HepG2 (cell line): ENCODE measurements around the gene CSNK2A1. TPM values are rescaled to one million over a fixed set of nuclear protein-coding genes. Genes with fewer than 3 reads are reported as not detected.

ENCODE experiments used
- AGO2 ChIP-seq: fragments of 200-400 bp; formaldehyde crosslinking; optimal IDR thresholded peaks from 2 replicates; pipeline ENCODE3; 2017; ENCODE audit warnings: mild to moderate bottlenecking, low read depth, low read length, moderate library complexity
- CTCF ChIP-seq: sonication (generic); formaldehyde crosslinking; IDR thresholded peaks from 2 replicates; pipeline ENCODE4 v1.5.0; 2020; ENCODE audit warnings: mild to moderate bottlenecking, missing genetic modification reagents, moderate library complexity
- DNMT3B ChIP-seq: conservative IDR thresholded peaks from 2 replicates; pipeline ENCODE4 v1.6.1; 2016; ENCODE audit warnings: missing biosample characterization, control low read depth
- ELK4 ChIP-seq: sonication (generic); formaldehyde crosslinking; IDR thresholded peaks from 2 replicates; pipeline ENCODE4 v1.9.0; 2021; ENCODE audit warnings: missing genetic modification reagents, borderline replicate concordance
- GPN1 ChIP-seq: sonication (generic); formaldehyde crosslinking; IDR thresholded peaks from 2 replicates; pipeline ENCODE4 v1.5.1; 2020; ENCODE audit warnings: missing genetic modification reagents, borderline replicate concordance
- GTF3A ChIP-seq: sonication (generic); formaldehyde crosslinking; conservative IDR thresholded peaks from 2 replicates; pipeline ENCODE4 v1.4.0; 2020; ENCODE audit warnings: mild to moderate bottlenecking, missing genetic modification reagents
- HNRNPK ChIP-seq: fragments of 200-400 bp; formaldehyde crosslinking; IDR thresholded peaks from 2 replicates; pipeline ENCODE4 v1.6.1; 2018; ENCODE audit warnings: low read length, low read depth, moderate library complexity, mild to moderate bottlenecking; ENCODE audit not compliant: poor library complexity, severe bottlenecking
- LCORL ChIP-seq, 2 experiments: fragments of 450-650 bp in 1 of 2; sonication (generic) in 1 of 2; formaldehyde crosslinking in 1 of 2; IDR thresholded peaks; 2 replicates each; pipeline versions ENCODE4 v1.5.0 to v1.6.1; 2017 to 2020; ENCODE audit warnings: antibody characterized with exemption in 1 of 2, missing genetic modification reagents in 1 of 2
- MEIS2 ChIP-seq: sonication (generic); formaldehyde crosslinking; IDR thresholded peaks from 2 replicates; pipeline ENCODE4 v1.9.0; 2021; ENCODE audit warnings: mild to moderate bottlenecking, missing genetic modification reagents
- MYC ChIP-seq: sonication (generic); formaldehyde crosslinking; IDR thresholded peaks from 2 replicates; pipeline ENCODE4 v1.9.0; 2021; ENCODE audit warnings: missing genetic modification reagents, borderline replicate concordance
- NFE2 ChIP-seq: sonication (generic); formaldehyde crosslinking; IDR thresholded peaks from 2 replicates; pipeline ENCODE4 v1.4.0; 2020; ENCODE audit warnings: missing genetic modification reagents
- NFE2L2 ChIP-seq: fragments of 150-350 bp; IDR thresholded peaks from 2 replicates; pipeline ENCODE4 v1.6.1; 2014; ENCODE audit warnings: low read length
- PCBP1 ChIP-seq: fragments of 200-400 bp; formaldehyde crosslinking; IDR thresholded peaks from 2 replicates; pipeline ENCODE4 v1.6.1; 2017; ENCODE audit warnings: mild to moderate bottlenecking, low read depth, low read length, borderline replicate concordance
- POLR2G ChIP-seq: fragments of 200-400 bp; formaldehyde crosslinking; IDR thresholded peaks from 2 replicates; pipeline ENCODE4 v1.6.1; 2018; ENCODE audit warnings: mild to moderate bottlenecking, low read depth, low read length, moderate library complexity
- U2AF1 ChIP-seq: fragments of 200-400 bp; formaldehyde crosslinking; optimal IDR thresholded peaks from 2 replicates; pipeline ENCODE3; 2017; ENCODE audit warnings: mild to moderate bottlenecking, low read depth, low read length
- ZBTB43 ChIP-seq: sonication (generic); formaldehyde crosslinking; conservative IDR thresholded peaks from 2 replicates; pipeline ENCODE4 v1.4.0; 2020; ENCODE audit warnings: missing genetic modification reagents
- ZFP36L2 ChIP-seq: sonication (generic); formaldehyde crosslinking; IDR thresholded peaks from 2 replicates; pipeline ENCODE4 v1.4.0; 2020; ENCODE audit warnings: missing genetic modification reagents
- ZFX ChIP-seq: sonication (generic); formaldehyde crosslinking; IDR thresholded peaks from 2 replicates; pipeline ENCODE4 v1.4.0; 2020; ENCODE audit warnings: mild to moderate bottlenecking, low read depth, missing genetic modification reagents, moderate library complexity
- ZNF343 ChIP-seq: sonication (generic); formaldehyde crosslinking; IDR thresholded peaks from 2 replicates; pipeline ENCODE4 v1.4.0; 2020; ENCODE audit warnings: mild to moderate bottlenecking, missing genetic modification reagents
- ZNF362 ChIP-seq: sonication (generic); formaldehyde crosslinking; IDR thresholded peaks from 2 replicates; pipeline ENCODE4 v1.4.0; 2020; ENCODE audit warnings: missing genetic modification reagents, mild to moderate bottlenecking, borderline replicate concordance
- ZNF367 ChIP-seq: sonication (generic); formaldehyde crosslinking; IDR thresholded peaks from 2 replicates; pipeline ENCODE4 v1.4.0; 2020; ENCODE audit warnings: missing genetic modification reagents, borderline replicate concordance
- ZNF496 ChIP-seq: sonication (generic); formaldehyde crosslinking; IDR thresholded peaks from 2 replicates; pipeline ENCODE4 v1.8.1; 2023; ENCODE audit warnings: mild to moderate bottlenecking, moderate library complexity, missing genetic modification reagents; ENCODE audit not compliant: insufficient replicate concordance
- ZSCAN12 ChIP-seq: sonication (generic); formaldehyde crosslinking; IDR thresholded peaks from 2 replicates; pipeline ENCODE4 v1.9.0; 2021; ENCODE audit warnings: mild to moderate bottlenecking, missing genetic modification reagents
- polyA plus RNA-seq, 8 experiments: library from polyadenylated mRNA; depleted of rRNA in 3 of 8; stranded (reverse) in 7 of 8; unstranded in 1 of 8; fragments of >200 nt; fragmentation: Illumina TruSeq in 4 of 8; extraction: Trizol in 4 of 8; gene quantifications; 2 replicates each; pipeline versions ENCODE4 v1.2.1 to v1.2.3, GENCODE V29; 2011 to 2016; ENCODE audit warnings: low read depth in 4 of 8, missing spikeins in 1 of 8, mixed read lengths in 1 of 8; ENCODE audit not compliant: insufficient read depth in 1 of 8
- total RNA-seq, 5 experiments: library from RNA; depleted of rRNA; stranded (reverse); fragments of >200 nt; fragmentation: Illumina TruSeq; extraction: Trizol; gene quantifications; 2 replicates each; pipeline ENCODE4 v1.2.3, GENCODE V29; 2016; ENCODE audit warnings: low read depth in 1 of 5

The CSNK2A1 gene
- total and polyA plus RNA-seq, 2 of the 13 experiments (the other 11 are each of a cell fraction or from before 2014, with no cell fraction given), result 153 to 231 TPM

GRCh38 chr20:561437-562231 lies 18.0 kb upstream of the CSNK2A1 start (continued):
- TF ChIP-seq ZNF362 (CRISPR knock-in tag) (no peak), ZFP36L2 (CRISPR knock-in tag) (no peak), ZNF496 (CRISPR knock-in tag) (no peak), PCBP1 (no peak), HNRNPK (no peak), GTF3A (CRISPR knock-in tag) (no peak), ZNF367 (CRISPR knock-in tag) (no peak), POLR2G (no peak), U2AF1 (no peak), NFE2L2 (peak; percentile 33; the same call in 1 of the 2 replicates), ZBTB43 (CRISPR knock-in tag) (no peak), AGO2 (no peak), NFE2 (CRISPR knock-in tag) (no peak), ZNF343 (CRISPR knock-in tag) (no peak), MYC (CRISPR knock-in tag) (no peak), CTCF (CRISPR knock-in tag) (peak; percentile 99), ELK4 (CRISPR knock-in tag) (no peak), GPN1 (CRISPR knock-in tag) (no peak), ZSCAN12 (CRISPR knock-in tag) (0 out of 2 replicates have a peak, but pooled peaks have one; percentile 15), DNMT3B (CRISPR knock-in tag) (no peak), LCORL (IDR thresholded peaks at IDR 0.05) (no peak), LCORL (CRISPR knock-in tag; IDR thresholded peaks at IDR 0.05) (peak; percentile 80), ZFX (CRISPR knock-in tag) (peak; percentile 43; the same call in 1 of the 2 replicates), MEIS2 (CRISPR knock-in tag) (no peak)
